SW480 (cell line): ENCODE data around the gene SOS2.
"Not testable (repeated sequence)": the region's sequence is repeated elsewhere in the genome, so short reads cannot be mapped to it uniquely, and the experiment has no call there.

Source experiments
- DNase-seq: peaks from one replicate; pipeline ENCODE4 v3.0.0-alpha.2; 2016; ENCODE audit warnings: low spot score

SOS2 gene

GRCh38 chr14:50225974-50226297, 5.4 kb downstream of the SOS2 start:
- no peak for DNase-seq

- DNase-seq: no peak
Measured at GRCh38 chr14:50225067-50225973, 6.1 kb downstream of the SOS2 start.

GRCh38 chr14:50222055-50222613, 9.2 kb downstream of the SOS2 start:
- DNase-seq: no peak

- DNase-seq: no peak
Measured at GRCh38 chr14:50218501-50218900, 12.9 kb downstream of the SOS2 start.

- DNase-seq: no peak
Measured at GRCh38 chr14:50215416-50215815, 16.0 kb downstream of the SOS2 start.

- no peak for DNase-seq
Measured at GRCh38 chr14:50213795-50214194, 17.6 kb downstream of the SOS2 start.

GRCh38 chr14:50212726-50213125, 18.7 kb downstream of the SOS2 start:
- no peak for DNase-seq

GRCh38 chr14:50210074-50210473, 21.3 kb downstream of the SOS2 start:
- no peak for DNase-seq

GRCh38 chr14:50198499-50198898, 32.9 kb downstream of the SOS2 start:
- no peak for DNase-seq

GRCh38 chr14:50191499-50191898, 39.9 kb downstream of the SOS2 start:
- no peak for DNase-seq

- no peak for DNase-seq
Measured at GRCh38 chr14:50186107-50186506, 45.3 kb downstream of the SOS2 start.

- no peak for DNase-seq
Measured at GRCh38 chr14:50173891-50174290, 57.5 kb downstream of the SOS2 start.

GRCh38 chr14:50171895-50172294, 59.5 kb downstream of the SOS2 start:
- DNase-seq: no peak

- not testable (repeated sequence) for DNase-seq
Measured at GRCh38 chr14:50167381-50167780, 64.0 kb downstream of the SOS2 start.

GRCh38 chr14:50156111-50156510, 75.3 kb downstream of the SOS2 start:
- DNase-seq: no peak

GRCh38 chr14:50148799-50149198, 82.6 kb downstream of the SOS2 start:
- DNase-seq: no peak

- no peak for DNase-seq
Measured at GRCh38 chr14:50139192-50139591, 92.2 kb downstream of the SOS2 start.

- DNase-seq: no peak
Measured at GRCh38 chr14:50127802-50128201, 103.6 kb downstream of the SOS2 start.

GRCh38 chr14:50123062-50123461, 108.3 kb downstream of the SOS2 start:
- no peak for DNase-seq

GRCh38 chr14:50122291-50122690, 109.1 kb downstream of the SOS2 start:
- no peak for DNase-seq

GRCh38 chr14:50121486-50121885, 109.9 kb downstream of the SOS2 start:
- no peak for DNase-seq

GRCh38 chr14:50117456-50117855, 113.9 kb downstream of the SOS2 start:
- DNase-seq: no peak

GRCh38 chr14:50116966-50117365, 114.4 kb downstream of the SOS2 start:
- no peak for DNase-seq
